ENCODE measurements around the gene IFT88.

- TF ChIP-seq CTCF (IDR thresholded peaks at IDR 0.05) (no peak), POLR2A (IDR thresholded peaks at IDR 0.05) (no peak)
Observed at GRCh38 chr13:20709369-20709768, 142.4 kb downstream of the IFT88 start.

All from suprapubic skin (tissue), 3 donors.